ENCODE results near the gene SCAF11.

The SCAF11 gene

GRCh38 chr12:45918818-45919217, 71.6 kb downstream of the SCAF11 start:
- Mint-ChIP-seq H3K36me3 (ENCODE audit: low read depth) (peaks cover 20% of the 10 kb centered on the region), H3K4me3 (no peak overlapping the region), H3K9me3 (no peaks in the 10 kb centered on the region), H3K27me3 (ENCODE audit: low read depth) (no peaks in the 10 kb centered on the region), H3K4me1 (ENCODE audit: low read depth) (no peaks in the 10 kb centered on the region), H3K27ac (no peak overlapping the region)

- Mint-ChIP-seq H3K9me3 (no peaks in the 10 kb centered on the region), H3K27me3 (ENCODE audit: low read depth) (no peaks in the 10 kb centered on the region), H3K36me3 (ENCODE audit: low read depth) (peaks cover 7% of the 10 kb centered on the region), H3K4me3 (no peak overlapping the region), H3K4me1 (ENCODE audit: low read depth) (no peaks in the 10 kb centered on the region), H3K27ac (no peak overlapping the region)
These were observed 75.0 kb downstream of the SCAF11 start for GRCh38 chr12:45915405-45915804.

- H3K4me3 Mint-ChIP-seq: no peak overlapping the region
- no peaks in the 10 kb centered on the region for H3K9me3 Mint-ChIP-seq
- H3K4me1 Mint-ChIP-seq (ENCODE audit: low read depth): no peaks in the 10 kb centered on the region
- H3K27ac Mint-ChIP-seq: no peak overlapping the region
- H3K36me3 Mint-ChIP-seq (ENCODE audit: low read depth): peaks cover 12% of the 10 kb centered on the region
- H3K27me3 Mint-ChIP-seq (ENCODE audit: low read depth): no peaks in the 10 kb centered on the region
These were observed 76.3 kb downstream of the SCAF11 start for GRCh38 chr12:45914090-45914489.

- H3K4me1 Mint-ChIP-seq (ENCODE audit: low read depth): no peaks in the 10 kb centered on the region
- peaks cover 15% of the 10 kb centered on the region for H3K36me3 Mint-ChIP-seq (ENCODE audit: low read depth)
- no peak overlapping the region for H3K4me3 Mint-ChIP-seq
- H3K27me3 Mint-ChIP-seq (ENCODE audit: low read depth): no peaks in the 10 kb centered on the region
- no peak overlapping the region for H3K27ac Mint-ChIP-seq
- no peaks in the 10 kb centered on the region for H3K9me3 Mint-ChIP-seq
These were observed 76.7 kb downstream of the SCAF11 start for GRCh38 chr12:45913631-45914030.

- H3K4me1 Mint-ChIP-seq (ENCODE audit: low read depth): no peaks in the 10 kb centered on the region
- H3K9me3 Mint-ChIP-seq: no peaks in the 10 kb centered on the region
- H3K27me3 Mint-ChIP-seq (ENCODE audit: low read depth): no peaks in the 10 kb centered on the region
These were observed 77.6 kb downstream of the SCAF11 start for GRCh38 chr12:45912774-45913173.

GRCh38 chr12:45909041-45909713, 81.2 kb downstream of the SCAF11 start:
- no peaks in the 10 kb centered on the region for H3K4me1 Mint-ChIP-seq (ENCODE audit: low read depth)
- H3K27ac Mint-ChIP-seq: no peak overlapping the region
- H3K4me3 Mint-ChIP-seq: no peak overlapping the region
- no peaks in the 10 kb centered on the region for H3K27me3 Mint-ChIP-seq (ENCODE audit: low read depth)
- H3K9me3 Mint-ChIP-seq: no peaks in the 10 kb centered on the region
- H3K36me3 Mint-ChIP-seq (ENCODE audit: low read depth): peaks cover 17% of the 10 kb centered on the region

More at GRCh38 chr12:45912774-45913173, 77.6 kb downstream of the SCAF11 start:
- Mint-ChIP-seq H3K36me3 (ENCODE audit: low read depth) (peaks cover 12% of the 10 kb centered on the region), H3K4me3 (no peak overlapping the region), H3K27ac (no peak overlapping the region)

GRCh38 chr12:45907955-45908354, 82.4 kb downstream of the SCAF11 start:
- Mint-ChIP-seq H3K27ac (no peak overlapping the region), H3K27me3 (ENCODE audit: low read depth) (no peaks in the 10 kb centered on the region), H3K36me3 (ENCODE audit: low read depth) (peaks cover 21% of the 10 kb centered on the region), H3K4me3 (no peak overlapping the region), H3K4me1 (ENCODE audit: low read depth) (no peaks in the 10 kb centered on the region), H3K9me3 (no peaks in the 10 kb centered on the region)

GRCh38 chr12:45898094-45898493, 92.3 kb downstream of the SCAF11 start:
- Mint-ChIP-seq H3K4me3 (no peak overlapping the region), H3K27ac (no peak overlapping the region), H3K4me1 (ENCODE audit: low read depth) (peaks cover 9% of the 10 kb centered on the region), H3K36me3 (ENCODE audit: low read depth) (peaks cover 47% of the 10 kb centered on the region), H3K27me3 (ENCODE audit: low read depth) (no peaks in the 10 kb centered on the region), H3K9me3 (no peaks in the 10 kb centered on the region)

- H3K4me1 Mint-ChIP-seq (ENCODE audit: low read depth): peaks cover 20% of the 10 kb centered on the region
- H3K27me3 Mint-ChIP-seq (ENCODE audit: low read depth): no peaks in the 10 kb centered on the region
- peaks cover 50% of the 10 kb centered on the region for H3K36me3 Mint-ChIP-seq (ENCODE audit: low read depth)
- H3K9me3 Mint-ChIP-seq: no peaks in the 10 kb centered on the region
- H3K4me3 Mint-ChIP-seq: no peak overlapping the region
- H3K27ac Mint-ChIP-seq: no peak overlapping the region
These were observed 94.4 kb downstream of the SCAF11 start for GRCh38 chr12:45895961-45896360.

GRCh38 chr12:45893240-45893639, 97.1 kb downstream of the SCAF11 start:
- peaks cover 45% of the 10 kb centered on the region for H3K36me3 Mint-ChIP-seq (ENCODE audit: low read depth)
- H3K9me3 Mint-ChIP-seq: no peaks in the 10 kb centered on the region
- H3K4me3 Mint-ChIP-seq: no peak overlapping the region
- no peaks in the 10 kb centered on the region for H3K27me3 Mint-ChIP-seq (ENCODE audit: low read depth)
- H3K27ac Mint-ChIP-seq: no peak overlapping the region
- H3K4me1 Mint-ChIP-seq (ENCODE audit: low read depth): peaks cover 20% of the 10 kb centered on the region

GRCh38 chr12:45890276-45890675, 100.1 kb downstream of the SCAF11 start:
- Mint-ChIP-seq H3K27me3 (ENCODE audit: low read depth) (no peaks in the 10 kb centered on the region), H3K36me3 (ENCODE audit: low read depth) (peaks cover 41% of the 10 kb centered on the region), H3K4me3 (no peak overlapping the region), H3K4me1 (ENCODE audit: low read depth) (peaks cover 20% of the 10 kb centered on the region), H3K9me3 (peaks cover 11% of the 10 kb centered on the region), H3K27ac (no peak overlapping the region)

GRCh38 chr12:45887544-45887943, 102.8 kb downstream of the SCAF11 start:
- H3K27me3 Mint-ChIP-seq (ENCODE audit: low read depth): no peaks in the 10 kb centered on the region
- H3K4me3 Mint-ChIP-seq: no peak overlapping the region
- peaks cover 26% of the 10 kb centered on the region for H3K9me3 Mint-ChIP-seq
- peaks cover 41% of the 10 kb centered on the region for H3K36me3 Mint-ChIP-seq (ENCODE audit: low read depth)
- H3K4me1 Mint-ChIP-seq (ENCODE audit: low read depth): peaks cover 11% of the 10 kb centered on the region
- no peak overlapping the region for H3K27ac Mint-ChIP-seq

GRCh38 chr12:45886685-45887084, 103.7 kb downstream of the SCAF11 start:
- Mint-ChIP-seq H3K4me1 (ENCODE audit: low read depth) (peaks cover 9% of the 10 kb centered on the region), H3K36me3 (ENCODE audit: low read depth) (peaks cover 48% of the 10 kb centered on the region), H3K27me3 (ENCODE audit: low read depth) (no peaks in the 10 kb centered on the region), H3K27ac (no peak overlapping the region), H3K9me3 (peaks cover 32% of the 10 kb centered on the region), H3K4me3 (no peak overlapping the region)

- Mint-ChIP-seq H3K36me3 (ENCODE audit: low read depth) (peaks cover 61% of the 10 kb centered on the region), H3K4me1 (ENCODE audit: low read depth) (peaks cover 28% of the 10 kb centered on the region), H3K9me3 (peaks cover 33% of the 10 kb centered on the region), H3K27me3 (ENCODE audit: low read depth) (no peaks in the 10 kb centered on the region), H3K27ac (no peak overlapping the region), H3K4me3 (no peak overlapping the region)
These were observed 107.2 kb downstream of the SCAF11 start for GRCh38 chr12:45883187-45883586.

GRCh38 chr12:45880533-45880932, 109.8 kb downstream of the SCAF11 start:
- Mint-ChIP-seq H3K4me3 (no peak overlapping the region), H3K9me3 (peaks cover 25% of the 10 kb centered on the region), H3K27ac (peak overlapping the region; percentile 90), H3K4me1 (ENCODE audit: low read depth) (peaks cover 41% of the 10 kb centered on the region), H3K36me3 (ENCODE audit: low read depth) (peaks cover 59% of the 10 kb centered on the region), H3K27me3 (ENCODE audit: low read depth) (no peaks in the 10 kb centered on the region)

Data from T-helper 1 cell treated with Interleukin-12 subunit alpha and Interleukin-12 subunit beta and Interleukin-4 antibody, amounts not matched to agents 30 μg/mL and 1 μg/mL, for 36 hours (primary cell).